SK-N-DZ (cell line): ENCODE data around the gene PPID.
A peak's percentile ranks its signal among the peaks of the same experiment; 100 is the strongest.
"Not testable (repeated sequence)": the region's sequence is repeated elsewhere in the genome, so short reads cannot be mapped to it uniquely, and the experiment has no call there.

Experiments
- DNase-seq: peaks from one replicate; pipeline ENCODE4 v3.0.0-alpha.2; 2015; ENCODE audit warnings: low spot score
- small RNA-seq, 2 experiments: library from RNA; depleted of rRNA; stranded (forward); fragments of <200 nt; gene quantifications; one replicate each; pipeline ENCODE3, GENCODE V24; 2014

Gene PPID

DNA sequence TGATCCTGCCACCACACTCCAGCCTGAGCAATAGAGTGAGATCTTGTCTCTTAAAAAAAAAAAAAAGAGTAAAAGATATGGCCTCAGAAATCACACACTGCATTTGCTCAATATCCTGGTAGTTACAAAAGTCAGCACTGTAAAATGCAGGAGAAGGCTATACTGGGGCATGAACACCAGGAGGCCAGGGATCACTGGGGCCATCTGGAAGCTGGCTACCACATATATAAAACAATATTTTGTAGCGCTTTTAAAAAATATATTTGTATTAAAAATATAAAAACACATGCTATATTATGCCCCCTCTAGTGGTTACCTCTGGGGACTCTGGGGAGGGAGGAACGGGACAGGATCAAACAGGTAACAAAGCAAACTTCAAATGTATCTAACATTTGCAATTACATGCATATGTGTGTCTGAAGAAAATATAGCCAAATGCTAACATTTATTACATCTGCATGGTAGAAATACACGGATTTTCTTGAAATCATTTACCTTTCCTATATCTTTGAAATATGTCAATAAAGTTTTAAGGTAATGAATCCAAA is 55.5 kb downstream of the PPID start:
- DNase-seq = peak; percentile 27

GRCh38 chr4:158666892-158667291 is 56.3 kb downstream of the PPID start:
- DNase-seq = no peak

- DNase-seq = no peak
Measured at GRCh38 chr4:158664806-158665205, 58.4 kb downstream of the PPID start.

GRCh38 chr4:158663707-158664625 is 59.2 kb downstream of the PPID start:
- not testable (repeated sequence) for DNase-seq

- DNase-seq = not testable (repeated sequence)
Measured at GRCh38 chr4:158663255-158663654, 59.9 kb downstream of the PPID start.

Small RNAs within 50 kb of the gene (small RNA-seq; reads per million reads assigned to genes)
- gene RF00012 = 0.10 to 0.84 reads per million in 2 experiments
